IMR-90 (cell line): ENCODE measurements around the gene CEP83.

Experiments used
- BHLHE40 ChIP-seq: fragments of 150-350 bp; IDR thresholded peaks from 2 replicates; pipeline ENCODE4 v1.6.1; 2016; ENCODE audit warnings: mild to moderate bottlenecking, low read depth, low read length
- CEBPB ChIP-seq: IDR thresholded peaks from 2 replicates; pipeline ENCODE4 v1.6.1; 2012; ENCODE audit warnings: low read depth, low read length, improper control_type of control experiment
- CHD1 ChIP-seq: IDR thresholded peaks from 2 replicates; pipeline ENCODE4 v1.6.1; 2012; ENCODE audit warnings: low read depth, low read length, improper control_type of control experiment
- FOS ChIP-seq: fragments of 150-350 bp; IDR thresholded peaks from 2 replicates; pipeline ENCODE4 v1.6.1; 2016; ENCODE audit warnings: low read depth, low read length
- MAFK ChIP-seq: IDR thresholded peaks from 2 replicates; pipeline ENCODE4 v1.6.1; 2012; ENCODE audit warnings: low read depth, low read length, improper control_type of control experiment
- MAZ ChIP-seq: IDR thresholded peaks from 2 replicates; pipeline ENCODE4 v1.6.1; 2012; ENCODE audit warnings: low read depth, mild to moderate bottlenecking, low read length, improper control_type of control experiment, moderate library complexity, borderline replicate concordance
- MXI1 ChIP-seq: IDR thresholded peaks from 2 replicates; pipeline ENCODE4 v1.6.1; 2012; ENCODE audit warnings: low read depth, mild to moderate bottlenecking, low read length, moderate library complexity, borderline replicate concordance
- POLR2A ChIP-seq: IDR thresholded peaks from 2 replicates; pipeline ENCODE4 v1.6.1; 2012; ENCODE audit warnings: mild to moderate bottlenecking, low read depth, low read length
- RAD21 ChIP-seq: IDR thresholded peaks from 2 replicates; pipeline ENCODE4 v1.6.1; 2012; ENCODE audit warnings: low read length, improper control_type of control experiment
- RFX5 ChIP-seq: IDR thresholded peaks from 2 replicates; pipeline ENCODE4 v1.8.0; 2012; ENCODE audit warnings: low read depth, mild to moderate bottlenecking, low read length, moderate library complexity
- SMC3 ChIP-seq: fragments of 150-350 bp; IDR thresholded peaks from 2 replicates; pipeline ENCODE4 v1.6.1; 2016; ENCODE audit warnings: low read depth, mild to moderate bottlenecking, antibody characterized with exemption, low read length, moderate library complexity
- TF ChIP-seq, protein P1 (sequence below): fragments of 150-350 bp; IDR thresholded peaks from 2 replicates; pipeline ENCODE4 v1.6.1; 2016; ENCODE audit warnings: low read depth, mild to moderate bottlenecking, low read length, moderate library complexity, borderline replicate concordance
- TF ChIP-seq, protein P2 (sequence below): conservative IDR thresholded peaks from 2 replicates; pipeline ENCODE4 v1.5.1; 2012; ENCODE audit warnings: mild to moderate bottlenecking, low read depth, low read length, improper control_type of control experiment

DNA sequence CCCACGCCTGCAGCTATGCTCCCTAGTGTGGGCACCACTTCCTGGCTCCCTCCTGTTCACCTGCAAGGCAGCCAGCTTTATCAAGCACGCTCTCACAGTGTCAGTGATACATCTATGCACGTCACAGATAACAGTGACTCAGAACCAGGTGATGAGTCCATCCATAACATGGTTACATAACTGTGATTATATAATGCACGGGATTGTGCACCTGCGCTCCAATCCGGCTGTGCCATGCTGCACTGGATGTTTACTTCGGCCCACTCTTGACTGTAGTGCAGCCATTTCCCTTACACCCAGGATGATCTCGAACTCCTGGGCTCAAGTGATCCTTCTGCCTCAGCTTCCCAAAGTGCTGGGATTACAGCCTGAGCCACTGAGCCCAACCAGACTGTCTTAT lies 38.4 kb upstream of the CEP83 start:
- TF ChIP-seq, protein P1, sequence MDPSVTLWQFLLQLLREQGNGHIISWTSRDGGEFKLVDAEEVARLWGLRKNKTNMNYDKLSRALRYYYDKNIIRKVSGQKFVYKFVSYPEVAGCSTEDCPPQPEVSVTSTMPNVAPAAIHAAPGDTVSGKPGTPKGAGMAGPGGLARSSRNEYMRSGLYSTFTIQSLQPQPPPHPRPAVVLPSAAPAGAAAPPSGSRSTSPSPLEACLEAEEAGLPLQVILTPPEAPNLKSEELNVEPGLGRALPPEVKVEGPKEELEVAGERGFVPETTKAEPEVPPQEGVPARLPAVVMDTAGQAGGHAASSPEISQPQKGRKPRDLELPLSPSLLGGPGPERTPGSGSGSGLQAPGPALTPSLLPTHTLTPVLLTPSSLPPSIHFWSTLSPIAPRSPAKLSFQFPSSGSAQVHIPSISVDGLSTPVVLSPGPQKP = no peak
- TF ChIP-seq RAD21 (no peak), BHLHE40 (no peak), FOS (no peak), POLR2A (no peak), CHD1 (no peak), CEBPB (no peak), MAZ (no peak), RFX5 (no peak), MAFK (no peak), SMC3 (no peak), MXI1 (no peak)
- TF ChIP-seq, protein P2, sequence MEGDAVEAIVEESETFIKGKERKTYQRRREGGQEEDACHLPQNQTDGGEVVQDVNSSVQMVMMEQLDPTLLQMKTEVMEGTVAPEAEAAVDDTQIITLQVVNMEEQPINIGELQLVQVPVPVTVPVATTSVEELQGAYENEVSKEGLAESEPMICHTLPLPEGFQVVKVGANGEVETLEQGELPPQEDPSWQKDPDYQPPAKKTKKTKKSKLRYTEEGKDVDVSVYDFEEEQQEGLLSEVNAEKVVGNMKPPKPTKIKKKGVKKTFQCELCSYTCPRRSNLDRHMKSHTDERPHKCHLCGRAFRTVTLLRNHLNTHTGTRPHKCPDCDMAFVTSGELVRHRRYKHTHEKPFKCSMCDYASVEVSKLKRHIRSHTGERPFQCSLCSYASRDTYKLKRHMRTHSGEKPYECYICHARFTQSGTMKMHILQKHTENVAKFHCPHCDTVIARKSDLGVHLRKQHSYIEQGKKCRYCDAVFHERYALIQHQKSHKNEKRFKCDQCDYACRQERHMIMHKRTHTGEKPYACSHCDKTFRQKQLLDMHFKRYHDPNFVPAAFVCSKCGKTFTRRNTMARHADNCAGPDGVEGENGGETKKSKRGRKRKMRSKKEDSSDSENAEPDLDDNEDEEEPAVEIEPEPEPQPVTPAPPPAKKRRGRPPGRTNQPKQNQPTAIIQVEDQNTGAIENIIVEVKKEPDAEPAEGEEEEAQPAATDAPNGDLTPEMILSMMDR = no peak
